Central memory CD8-positive, alpha-beta T cell (primary cell): ENCODE results near the gene HOXA2.

Experiments
- ATAC-seq: fragments of 150-1000 bp; cut with Tn5 transposase; replicated peaks from 2 replicates; pipeline ENCODE4 v1.10.0; 2022; ENCODE audit warnings: mild to moderate bottlenecking, moderate FRiP score, moderate number of reproducible peaks; ENCODE audit not compliant: poor library complexity, severe bottlenecking; ENCODE audit errors: extremely low read depth
- DNase-seq, 2 donors: peaks; one replicate each; pipeline ENCODE4 v3.0.0; 2021; ENCODE audit warnings: low spot score in 2 of 2
- H3K27ac Mint-ChIP-seq: one replicate; pipeline ENCODE4 v1.8.0; 2022; ENCODE audit warnings: low read depth, mild to moderate bottlenecking, moderate library complexity, mixed read lengths
- H3K27me3 Mint-ChIP-seq: one replicate; pipeline ENCODE4 v1.8.0; 2022; ENCODE audit warnings: mixed read lengths
- H3K36me3 Mint-ChIP-seq: one replicate; pipeline ENCODE4 v1.8.0; 2022; ENCODE audit warnings: mild to moderate bottlenecking, moderate library complexity, mixed read lengths; ENCODE audit not compliant: insufficient read depth
- H3K4me1 Mint-ChIP-seq: one replicate; pipeline ENCODE4 v1.8.0; 2022; ENCODE audit warnings: mixed read lengths
- H3K4me3 Mint-ChIP-seq: one replicate; pipeline ENCODE4 v1.8.0; 2022; ENCODE audit warnings: mild to moderate bottlenecking, moderate library complexity, mixed read lengths
- H3K9me3 Mint-ChIP-seq: one replicate; pipeline ENCODE4 v1.8.0; 2022; ENCODE audit warnings: mixed read lengths

HOXA2 gene

DNA sequence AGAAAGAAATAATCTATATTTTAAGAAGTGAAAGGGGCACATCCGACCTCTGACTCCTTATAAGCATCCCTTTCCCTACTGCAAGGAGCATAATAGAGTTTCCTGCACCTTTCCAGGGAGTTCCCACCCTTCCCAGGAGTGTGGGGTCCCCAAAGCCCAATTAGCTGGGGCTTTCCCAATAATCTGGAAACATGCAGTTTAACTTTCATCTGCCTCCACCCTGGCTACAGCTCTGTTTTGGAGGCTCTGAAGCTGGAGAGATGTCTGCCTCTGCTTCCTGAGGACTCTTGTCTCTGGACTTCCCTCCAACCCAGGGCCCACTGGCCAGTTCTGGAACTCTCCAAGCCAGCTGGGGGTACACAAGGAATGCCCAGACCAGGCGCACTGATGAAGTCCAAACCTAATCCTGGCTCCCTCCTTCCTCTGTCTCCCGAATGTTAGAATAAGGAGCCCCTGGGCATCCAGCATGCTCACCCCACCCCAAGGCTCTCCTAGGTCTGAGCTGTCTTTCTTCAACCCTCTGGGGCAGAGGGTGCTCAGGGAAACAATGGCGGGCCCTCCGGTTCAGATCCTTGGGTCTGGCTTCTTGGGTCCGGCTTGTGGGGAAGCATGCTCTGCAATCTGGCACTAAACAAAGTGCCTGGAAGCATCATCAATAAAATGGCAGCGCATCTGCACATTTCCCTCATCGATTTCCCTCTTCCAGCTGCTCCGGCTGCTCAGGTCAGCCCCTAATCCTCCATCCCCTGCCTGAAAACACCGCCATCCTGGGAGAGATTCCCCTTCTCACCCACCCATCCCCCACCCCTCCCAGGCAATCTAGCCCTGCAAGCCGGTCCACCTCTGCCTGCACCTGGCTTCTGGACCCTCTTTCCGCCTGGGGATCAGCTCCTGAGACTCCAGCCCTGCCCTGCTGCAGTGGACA is 14.7 kb upstream of the HOXA2 start:
- Mint-ChIP-seq H3K27ac (no peak overlapping the region), H3K4me1 (no peaks in the 10 kb centered on the region), H3K4me3 (no peak overlapping the region), H3K36me3 (no peaks in the 10 kb centered on the region), H3K27me3 (peaks cover 14% of the 10 kb centered on the region), H3K9me3 (no peaks in the 10 kb centered on the region)
- ATAC-seq (no peak), DNase-seq (no peak)

- Mint-ChIP-seq H3K4me1 (no peaks in the 10 kb centered on the region), H3K36me3 (no peaks in the 10 kb centered on the region), H3K9me3 (no peaks in the 10 kb centered on the region), H3K27ac (no peak overlapping the region), H3K4me3 (no peak overlapping the region), H3K27me3 (peaks cover 14% of the 10 kb centered on the region)
- DNase-seq (no peak), ATAC-seq (no peak)
These were observed 13.8 kb upstream of the HOXA2 start for GRCh38 chr7:27116031-27116961.

DNA sequence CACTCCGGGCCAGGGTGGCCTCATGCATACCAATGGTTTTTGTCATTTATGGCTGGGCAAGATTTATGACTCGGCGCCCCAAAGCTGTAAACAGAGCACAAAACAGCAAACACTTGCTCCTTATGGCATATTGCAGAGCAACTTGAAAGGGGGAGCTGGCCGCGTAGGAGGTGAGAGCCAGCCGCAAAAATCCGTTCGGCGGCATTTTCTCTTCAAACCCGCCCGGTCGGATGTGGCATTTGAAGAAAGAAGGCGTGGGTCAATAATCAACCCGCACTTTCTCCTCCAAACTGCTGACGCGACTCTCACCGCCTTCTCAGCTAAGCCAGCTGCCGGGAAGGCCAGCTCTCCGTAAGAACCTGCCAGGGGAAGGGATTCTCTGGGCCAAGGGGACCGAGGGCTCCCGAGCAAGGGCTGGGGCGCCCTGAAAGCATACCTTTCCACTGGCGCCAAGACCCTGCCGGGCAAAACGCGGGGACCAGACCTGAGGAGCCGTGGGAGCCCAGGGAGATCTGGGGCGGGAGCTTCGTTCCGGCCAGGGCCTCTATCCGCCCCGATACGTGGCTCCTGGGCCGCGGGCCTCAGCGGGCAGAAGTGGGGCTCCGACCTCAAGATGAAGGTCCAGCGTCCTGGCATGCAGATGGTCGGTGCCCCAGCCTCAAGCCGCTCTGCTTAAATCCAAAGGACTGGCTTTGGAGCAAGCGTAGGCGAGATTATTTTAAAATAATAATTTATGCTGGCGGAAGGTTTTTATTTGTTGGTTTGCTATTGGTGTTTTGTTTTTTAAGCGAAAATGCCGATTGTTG is 12.9 kb upstream of the HOXA2 start:
- H3K4me1 Mint-ChIP-seq, result no peaks in the 10 kb centered on the region
- H3K4me3 Mint-ChIP-seq, result no peak overlapping the region
- no peak for DNase-seq
- no peaks in the 10 kb centered on the region for H3K9me3 Mint-ChIP-seq
- H3K27ac Mint-ChIP-seq, result no peak overlapping the region
- peaks cover 14% of the 10 kb centered on the region for H3K27me3 Mint-ChIP-seq
- no peak for ATAC-seq
- H3K36me3 Mint-ChIP-seq, result no peaks in the 10 kb centered on the region

GRCh38 chr7:27114881-27115220 is 12.4 kb upstream of the HOXA2 start:
- DNase-seq, result no peak
- no peaks in the 10 kb centered on the region for H3K4me1 Mint-ChIP-seq
- H3K27ac Mint-ChIP-seq, result no peak overlapping the region
- H3K4me3 Mint-ChIP-seq, result no peak overlapping the region
- H3K9me3 Mint-ChIP-seq, result no peaks in the 10 kb centered on the region
- H3K27me3 Mint-ChIP-seq, result peaks cover 14% of the 10 kb centered on the region
- H3K36me3 Mint-ChIP-seq, result no peaks in the 10 kb centered on the region
- no peak for ATAC-seq

GRCh38 chr7:27113991-27114769 is 11.7 kb upstream of the HOXA2 start:
- no peaks in the 10 kb centered on the region for H3K36me3 Mint-ChIP-seq
- ATAC-seq, result no peak
- no peak overlapping the region for H3K4me3 Mint-ChIP-seq
- H3K4me1 Mint-ChIP-seq, result no peaks in the 10 kb centered on the region
- H3K27ac Mint-ChIP-seq, result no peak overlapping the region
- peaks cover 14% of the 10 kb centered on the region for H3K27me3 Mint-ChIP-seq
- no peak for DNase-seq
- no peaks in the 10 kb centered on the region for H3K9me3 Mint-ChIP-seq

DNA sequence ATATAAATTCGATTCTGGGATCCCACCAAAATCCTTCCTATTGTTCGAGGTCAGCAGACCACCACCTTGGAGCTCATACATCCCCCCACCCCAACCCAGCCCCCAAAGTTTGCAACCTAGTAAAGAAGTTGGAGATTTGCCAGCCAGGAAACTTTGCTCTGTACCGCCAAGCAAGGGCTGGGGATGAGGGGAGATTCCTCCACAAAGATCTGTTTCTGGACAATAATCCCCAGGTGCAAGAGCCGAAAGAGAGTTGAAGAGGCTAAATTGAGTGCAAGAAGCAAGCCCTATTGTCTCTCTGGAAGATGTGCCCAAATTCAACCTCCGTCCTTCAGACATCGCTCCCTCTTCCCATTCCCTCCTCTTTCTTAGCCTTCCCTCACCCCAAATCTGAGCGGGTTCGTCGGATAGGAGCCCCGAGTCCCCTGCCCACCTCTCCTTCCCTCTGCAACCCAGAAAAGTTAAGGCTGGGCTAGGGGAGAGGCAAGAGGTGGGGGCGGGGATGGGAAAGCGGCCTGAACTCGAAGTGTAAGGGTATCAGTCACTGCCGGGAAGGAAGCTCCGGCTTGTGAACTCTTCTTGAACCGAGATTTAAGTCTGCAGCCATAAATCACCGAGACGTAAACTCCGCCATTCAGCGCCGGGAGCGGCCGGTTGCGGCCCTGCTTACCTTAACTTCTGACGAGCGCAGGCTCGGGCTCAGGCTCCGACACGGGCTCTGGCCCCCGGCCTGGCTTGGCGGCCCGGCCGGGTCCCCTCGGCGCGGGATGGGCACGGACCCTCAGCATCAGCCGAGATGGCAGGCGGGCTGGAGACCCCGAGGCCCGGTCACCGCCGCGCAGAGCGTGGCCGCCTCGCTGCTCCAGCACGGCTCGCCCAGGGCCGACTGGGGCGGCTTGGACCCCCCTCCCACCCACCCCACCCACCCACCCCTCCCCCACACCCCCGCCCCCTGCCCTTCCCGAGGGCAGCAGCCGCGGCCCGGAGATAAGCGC is 10.8 kb upstream of the HOXA2 start:
- H3K36me3 Mint-ChIP-seq, result no peaks in the 10 kb centered on the region
- no peak overlapping the region for H3K4me3 Mint-ChIP-seq
- H3K27ac Mint-ChIP-seq, result no peak overlapping the region
- no peaks in the 10 kb centered on the region for H3K4me1 Mint-ChIP-seq
- no peaks in the 10 kb centered on the region for H3K9me3 Mint-ChIP-seq
- DNase-seq (no peak), ATAC-seq (no peak)
- peaks cover 14% of the 10 kb centered on the region for H3K27me3 Mint-ChIP-seq

GRCh38 chr7:27112361-27112760 is 9.9 kb upstream of the HOXA2 start:
- Mint-ChIP-seq H3K27me3 (peaks cover 5% of the 10 kb centered on the region), H3K27ac (no peak overlapping the region), H3K36me3 (no peaks in the 10 kb centered on the region), H3K4me1 (no peaks in the 10 kb centered on the region), H3K4me3 (no peak overlapping the region), H3K9me3 (no peaks in the 10 kb centered on the region)
- ATAC-seq (no peak), DNase-seq (no peak)

DNA sequence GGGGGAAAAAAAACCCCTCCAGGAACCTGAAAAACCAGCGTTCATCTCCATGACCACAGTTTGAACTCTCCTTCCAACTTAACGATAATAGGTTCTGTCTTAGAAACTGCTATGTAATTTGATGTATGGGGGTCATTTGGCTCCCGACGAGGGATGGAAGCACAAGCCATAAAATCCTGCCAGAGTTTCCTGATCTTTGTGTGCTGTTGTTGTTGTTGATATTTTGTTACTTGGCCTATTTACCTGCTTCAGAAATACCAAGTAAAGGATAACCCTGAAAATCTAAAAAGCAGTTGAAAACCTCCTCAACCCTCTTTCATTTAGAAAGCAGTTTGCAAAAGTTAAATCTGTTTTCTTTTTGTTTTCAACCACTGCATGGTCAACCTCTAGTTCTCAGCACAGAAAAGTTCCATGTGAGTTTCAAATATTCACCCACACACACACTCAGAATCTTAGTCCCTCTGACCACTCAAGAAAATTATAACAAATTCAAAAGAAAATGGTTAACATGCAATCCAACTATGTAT is 9.3 kb upstream of the HOXA2 start:
- Mint-ChIP-seq H3K4me1 (no peaks in the 10 kb centered on the region), H3K27ac (no peak overlapping the region), H3K27me3 (no peaks in the 10 kb centered on the region), H3K36me3 (no peaks in the 10 kb centered on the region), H3K9me3 (no peaks in the 10 kb centered on the region), H3K4me3 (no peak overlapping the region)
- no peak for DNase-seq
- no peak for ATAC-seq

GRCh38 chr7:27111042-27111750 is 8.7 kb upstream of the HOXA2 start:
- H3K27ac Mint-ChIP-seq, result no peak overlapping the region
- H3K4me3 Mint-ChIP-seq, result no peak overlapping the region
- H3K27me3 Mint-ChIP-seq, result no peaks in the 10 kb centered on the region
- H3K9me3 Mint-ChIP-seq, result no peaks in the 10 kb centered on the region
- no peaks in the 10 kb centered on the region for H3K4me1 Mint-ChIP-seq
- DNase-seq, result no peak
- no peak for ATAC-seq
- H3K36me3 Mint-ChIP-seq, result no peaks in the 10 kb centered on the region

DNA sequence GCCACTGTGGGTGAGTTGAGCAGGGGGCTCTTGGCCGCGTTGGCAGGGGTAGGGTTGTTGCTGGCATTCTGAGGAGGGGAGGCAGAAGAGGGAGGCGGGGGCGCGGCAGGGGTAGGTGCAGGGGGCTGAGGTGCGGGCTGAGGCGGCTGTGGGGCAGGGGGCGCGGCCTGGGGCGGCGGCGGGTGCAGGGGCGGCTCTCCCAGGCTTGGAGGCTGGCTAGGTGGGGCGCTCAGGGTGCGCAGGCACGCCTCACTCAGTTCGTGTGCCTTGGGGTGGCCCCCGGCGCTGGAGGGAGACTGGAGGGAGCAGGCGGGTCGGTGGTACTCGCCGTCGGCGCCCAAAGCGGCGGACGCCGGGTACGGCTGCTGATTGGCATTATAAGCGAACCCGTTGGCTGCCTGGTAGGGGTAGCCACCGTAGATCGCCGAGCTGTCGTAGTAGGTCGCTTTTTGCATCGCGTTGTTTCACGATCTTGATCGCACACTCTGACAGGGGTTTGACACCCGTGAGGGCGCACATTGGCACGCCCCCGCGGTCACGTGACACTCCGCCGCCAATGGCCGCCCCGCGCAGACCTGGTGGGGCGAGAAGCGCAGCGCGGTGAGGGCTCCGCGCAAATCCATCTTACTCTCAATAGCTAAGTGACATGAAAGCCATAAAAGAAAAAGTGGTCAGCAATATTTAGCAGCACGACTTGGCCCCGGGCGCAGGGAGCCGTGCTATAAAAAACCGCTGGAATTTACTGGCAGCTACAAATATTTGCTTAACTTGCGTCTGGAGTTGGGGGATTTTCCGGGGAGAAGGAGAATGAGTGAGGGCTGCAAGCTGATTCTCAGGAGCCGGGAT is 7.9 kb upstream of the HOXA2 start:
- Mint-ChIP-seq H3K27me3 (no peaks in the 10 kb centered on the region), H3K4me1 (no peaks in the 10 kb centered on the region), H3K36me3 (no peaks in the 10 kb centered on the region), H3K4me3 (no peak overlapping the region), H3K27ac (no peak overlapping the region), H3K9me3 (no peaks in the 10 kb centered on the region)
- ATAC-seq, result no peak
- no peak for DNase-seq
